GM12891 (cell line): ENCODE results near the gene CALM1.

ENCODE experiments used
- PAX5 ChIP-seq: IDR thresholded peaks from 2 replicates; pipeline ENCODE4 v1.6.1; 2011; ENCODE audit warnings: low read length, moderate library complexity, mild to moderate bottlenecking; ENCODE audit not compliant: insufficient read depth, severe bottlenecking
- POLR2A ChIP-seq: IDR thresholded peaks from 2 replicates; pipeline ENCODE4 v1.6.1; 2011; ENCODE audit warnings: low read depth, low read length, control low read depth
- POLR2AphosphoS5 ChIP-seq: IDR thresholded peaks from 2 replicates; pipeline ENCODE4 v1.6.1; 2011; ENCODE audit warnings: low read depth, low read length, control low read depth
- POU2F2 ChIP-seq: IDR thresholded peaks from 2 replicates; pipeline ENCODE4 v1.6.1; 2011; ENCODE audit warnings: low read depth, mild to moderate bottlenecking, control low read depth, low read length, moderate library complexity
- SPI1 ChIP-seq: IDR thresholded peaks from 2 replicates; pipeline ENCODE4 v1.6.1; 2011; ENCODE audit warnings: low read depth, low read length, control low read depth
- TAF1 ChIP-seq: IDR thresholded peaks from 2 replicates; pipeline ENCODE4 v1.6.1; 2011; ENCODE audit warnings: low read depth, low read length, control low read depth

- TF ChIP-seq POLR2AphosphoS5 (no peak), POLR2A (no peak), TAF1 (no peak), POU2F2 (no peak), SPI1 (no peak), PAX5 (no peak)
Observed at GRCh38 chr14:90426663-90427062, 29.8 kb downstream of the CALM1 start.
